Measurements from ENCODE around the gene HMOX1.

The HMOX1 gene

DNA sequence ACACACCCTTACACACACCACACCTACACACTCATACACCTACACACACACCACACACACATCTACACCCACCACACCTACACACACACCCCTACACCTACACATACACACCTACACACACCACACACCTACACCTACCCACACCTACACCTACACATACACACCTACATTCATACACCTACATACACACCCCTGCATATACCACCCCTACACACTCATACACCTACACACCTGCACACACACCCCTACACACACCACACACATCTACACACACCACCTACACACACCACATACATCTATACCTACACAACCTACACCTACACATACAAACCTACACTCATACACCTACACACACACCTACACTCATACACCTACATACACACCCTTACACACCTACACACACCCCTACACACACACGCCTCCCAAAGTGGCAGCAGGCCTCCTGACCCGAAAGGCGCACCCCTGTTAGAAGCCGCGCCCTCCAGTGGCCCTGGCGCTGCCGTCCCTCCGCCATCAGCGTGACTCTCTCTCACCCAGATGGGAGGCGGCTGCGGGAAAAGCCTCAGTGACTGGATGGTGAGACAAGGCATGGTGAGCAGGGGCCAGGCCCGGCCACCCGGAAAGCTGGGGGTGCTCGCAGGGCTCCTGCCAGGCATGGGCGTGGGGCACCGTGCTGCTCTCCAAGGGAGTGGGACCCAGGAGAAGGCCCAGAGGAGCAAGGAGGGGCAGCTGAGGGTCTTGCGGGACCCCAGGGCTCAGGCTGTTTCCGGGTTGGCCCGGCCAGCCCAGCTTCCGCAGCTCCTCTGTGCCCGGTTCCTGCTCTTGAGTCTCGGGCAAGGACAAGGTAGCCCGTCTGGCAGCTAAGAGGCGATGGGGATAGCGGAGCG lies 37.0 kb upstream of the HMOX1 start:
- WGBS: 96% methylated on average over 26 of the region's 26 CpGs
- Histone ChIP-seq H3K4me3 (ENCODE audit: low read length) (no peak overlapping the region), H3K36me3 (ENCODE audit: insufficient read depth, low read length) (peaks cover 2% of the 10 kb centered on the region; the same call in 1 of the 2 replicates), H3K9me3 (ENCODE audit: insufficient read depth, low read depth, low read length) (no peaks in the 10 kb centered on the region), H3K9ac (ENCODE audit: low read depth, low read length) (no peak overlapping the region), H3K27ac (ENCODE audit: low read depth, low read length) (no peak overlapping the region), H3K4me1 (ENCODE audit: insufficient read depth, low read length) (no peaks in the 10 kb centered on the region), H3K27me3 (ENCODE audit: insufficient read depth, low read length) (no peaks in the 10 kb centered on the region)

DNA sequence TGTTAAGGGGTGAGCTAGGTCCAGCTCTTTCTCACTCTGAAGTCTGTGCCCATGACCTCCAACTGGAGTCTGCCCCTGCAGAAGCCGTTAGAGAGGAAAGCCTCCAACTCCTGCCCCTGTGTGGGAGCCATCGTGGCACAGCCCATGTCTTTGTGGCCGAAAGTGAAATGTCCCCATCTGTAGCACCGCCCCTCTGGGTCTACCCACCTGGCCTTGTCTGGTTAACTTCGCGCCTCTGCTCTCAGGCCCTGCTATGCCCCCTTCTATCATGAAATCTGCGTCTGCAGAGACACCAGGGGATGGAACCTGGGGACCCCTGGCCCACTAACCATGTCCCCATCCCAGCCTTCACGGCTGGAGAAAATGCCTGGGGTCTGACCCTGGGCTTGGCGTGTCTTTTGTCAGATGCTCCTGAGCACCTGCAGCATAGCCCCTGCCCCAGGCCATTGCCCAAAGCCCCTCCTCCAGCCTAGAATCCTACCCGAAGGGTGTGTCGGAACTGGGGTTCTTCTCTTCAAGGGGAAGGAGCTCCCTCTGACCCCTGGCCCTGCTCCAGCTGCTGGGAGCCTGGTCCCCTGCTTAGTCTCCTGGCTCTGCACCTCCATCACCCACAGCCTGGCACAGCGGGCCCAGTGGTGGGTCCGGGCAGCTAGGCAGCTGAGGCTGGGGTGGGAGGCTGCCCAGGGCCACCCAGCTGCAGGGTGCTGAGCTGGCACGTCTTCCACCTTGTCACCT lies 35.8 kb upstream of the HMOX1 start:
- Histone ChIP-seq H3K4me1 (ENCODE audit: insufficient read depth, low read length) (no peaks in the 10 kb centered on the region), H3K9me3 (ENCODE audit: insufficient read depth, low read depth, low read length) (no peaks in the 10 kb centered on the region), H3K9ac (ENCODE audit: low read depth, low read length) (no peak overlapping the region), H3K4me3 (ENCODE audit: low read length) (no peak overlapping the region), H3K27me3 (ENCODE audit: insufficient read depth, low read length) (no peaks in the 10 kb centered on the region), H3K36me3 (ENCODE audit: insufficient read depth, low read length) (peaks cover 2% of the 10 kb centered on the region; the same call in 1 of the 2 replicates), H3K27ac (ENCODE audit: low read depth, low read length) (no peak overlapping the region)
- 95% methylated on average over 14 of the region's 14 CpGs for WGBS

DNA sequence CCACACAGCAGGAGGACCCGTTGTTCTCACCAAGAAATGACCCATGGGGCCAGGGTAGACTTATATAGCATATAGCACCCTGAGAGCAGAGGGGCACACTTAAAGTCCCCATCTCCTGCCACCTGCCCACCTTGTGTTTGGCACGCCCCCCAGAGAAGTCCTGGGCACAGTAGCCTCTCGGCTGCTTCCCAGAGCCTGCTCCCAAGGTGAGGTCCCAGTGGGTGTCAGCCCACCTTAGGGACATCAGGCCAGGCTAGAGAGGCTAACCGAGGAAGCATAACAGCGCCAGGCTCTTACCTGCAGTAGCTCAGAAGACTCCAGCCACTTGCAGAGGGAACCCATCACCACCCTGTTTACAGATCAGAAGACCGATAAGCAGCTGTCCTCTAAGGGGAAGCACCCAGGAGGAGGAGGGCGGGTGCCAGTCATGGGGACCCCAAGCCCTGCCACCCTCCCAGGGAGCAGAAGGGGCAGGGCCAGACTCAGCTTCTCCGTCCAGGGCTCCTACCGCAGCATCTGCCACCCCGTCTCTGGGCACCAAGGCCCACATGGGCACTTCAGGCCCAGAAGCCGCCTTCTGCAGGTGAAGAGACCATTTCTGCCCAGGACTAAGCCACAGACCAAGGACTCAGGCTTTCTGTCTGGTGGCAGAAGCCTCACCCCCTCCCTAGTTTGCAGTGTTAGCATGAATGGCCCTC lies 34.9 kb upstream of the HMOX1 start:
- Histone ChIP-seq H3K36me3 (ENCODE audit: insufficient read depth, low read length) (0 out of 2 replicates have a peak, but pooled peaks cover 2% of the 10 kb centered on the region), H3K4me1 (ENCODE audit: insufficient read depth, low read length) (no peaks in the 10 kb centered on the region), H3K27ac (ENCODE audit: low read depth, low read length) (no peak overlapping the region), H3K4me3 (ENCODE audit: low read length) (no peak overlapping the region), H3K27me3 (ENCODE audit: insufficient read depth, low read length) (no peaks in the 10 kb centered on the region), H3K9ac (ENCODE audit: low read depth, low read length) (no peak overlapping the region), H3K9me3 (ENCODE audit: insufficient read depth, low read depth, low read length) (no peaks in the 10 kb centered on the region)
- WGBS: 95% methylated on average over 11 of the region's 11 CpGs

DNA sequence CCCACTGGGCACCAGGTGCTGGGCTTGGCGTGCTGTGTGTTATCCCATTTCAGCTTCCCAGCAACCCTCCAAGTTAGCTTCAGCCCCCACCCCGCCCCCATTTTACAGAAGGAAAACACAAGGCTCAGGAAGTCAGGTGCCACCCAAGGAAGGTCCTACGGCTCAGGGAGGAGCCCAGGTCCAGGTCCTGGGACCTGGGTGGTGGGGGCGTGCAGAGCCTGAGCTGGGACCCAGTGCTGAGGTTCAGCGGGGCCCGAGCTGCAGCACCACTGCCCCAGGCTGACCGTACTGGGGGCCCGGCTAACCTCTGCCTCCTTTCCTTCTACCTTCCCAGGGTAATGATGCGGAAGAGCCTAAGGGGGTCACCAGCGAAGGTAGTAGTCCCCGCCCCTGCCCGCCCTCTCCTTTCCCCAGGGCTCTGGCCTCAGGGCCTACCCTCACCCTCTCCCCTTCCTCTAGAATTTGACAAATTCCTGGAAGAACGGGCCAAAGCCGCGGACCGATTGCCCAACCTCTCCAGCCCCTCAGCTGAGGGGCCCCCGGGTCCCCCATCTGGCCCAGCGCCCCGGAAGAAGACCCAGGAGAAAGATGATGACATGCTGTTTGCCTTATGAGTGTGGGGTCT lies 34.2 kb upstream of the HMOX1 start:
- H3K27me3 ChIP-seq (ENCODE audit: insufficient read depth, low read length): peaks cover 5% of the 10 kb centered on the region
- H3K4me3 ChIP-seq (ENCODE audit: low read length): no peak overlapping the region
- H3K4me1 ChIP-seq (ENCODE audit: insufficient read depth, low read length): no peaks in the 10 kb centered on the region
- H3K27ac ChIP-seq (ENCODE audit: low read depth, low read length): no peak overlapping the region
- H3K9ac ChIP-seq (ENCODE audit: low read depth, low read length): no peak overlapping the region
- WGBS: 85% methylated on average over 19 of the region's 19 CpGs
- H3K36me3 ChIP-seq (ENCODE audit: insufficient read depth, low read length): 0 out of 2 replicates have a peak, but pooled peaks cover 2% of the 10 kb centered on the region
- no peaks in the 10 kb centered on the region for H3K9me3 ChIP-seq (ENCODE audit: insufficient read depth, low read depth, low read length)

DNA sequence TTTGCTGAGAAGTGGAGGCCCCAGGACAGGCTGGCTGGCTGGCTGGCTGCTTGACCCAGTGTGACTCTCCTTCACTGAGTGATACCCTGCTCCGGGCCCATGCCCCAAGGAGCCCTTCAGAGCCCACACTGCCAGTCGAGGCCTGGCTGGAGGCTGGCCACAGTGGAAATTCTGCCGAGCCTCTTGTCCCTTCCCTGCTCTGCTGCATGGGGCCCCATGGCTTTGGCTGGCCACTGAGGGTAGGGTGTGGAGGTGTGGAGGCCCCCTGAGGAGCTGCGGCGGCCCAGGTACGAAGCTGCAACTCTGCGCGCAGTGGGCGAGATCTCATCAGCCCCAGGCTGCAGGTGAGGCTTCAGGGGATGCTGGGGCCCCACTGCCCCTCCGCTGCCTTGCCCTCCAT lies 33.4 kb upstream of the HMOX1 start:
- H3K27ac ChIP-seq (ENCODE audit: low read depth, low read length): no peak overlapping the region
- H3K36me3 ChIP-seq (ENCODE audit: insufficient read depth, low read length): 0 out of 2 replicates have a peak, but pooled peaks cover 2% of the 10 kb centered on the region
- H3K4me1 ChIP-seq (ENCODE audit: insufficient read depth, low read length): no peaks in the 10 kb centered on the region
- 96% methylated on average over 10 of the region's 10 CpGs for WGBS
- H3K4me3 ChIP-seq (ENCODE audit: low read length): no peak overlapping the region
- H3K9ac ChIP-seq (ENCODE audit: low read depth, low read length): no peak overlapping the region
- no peaks in the 10 kb centered on the region for H3K9me3 ChIP-seq (ENCODE audit: insufficient read depth, low read depth, low read length)
- peaks cover 6% of the 10 kb centered on the region for H3K27me3 ChIP-seq (ENCODE audit: insufficient read depth, low read length)

DNA sequence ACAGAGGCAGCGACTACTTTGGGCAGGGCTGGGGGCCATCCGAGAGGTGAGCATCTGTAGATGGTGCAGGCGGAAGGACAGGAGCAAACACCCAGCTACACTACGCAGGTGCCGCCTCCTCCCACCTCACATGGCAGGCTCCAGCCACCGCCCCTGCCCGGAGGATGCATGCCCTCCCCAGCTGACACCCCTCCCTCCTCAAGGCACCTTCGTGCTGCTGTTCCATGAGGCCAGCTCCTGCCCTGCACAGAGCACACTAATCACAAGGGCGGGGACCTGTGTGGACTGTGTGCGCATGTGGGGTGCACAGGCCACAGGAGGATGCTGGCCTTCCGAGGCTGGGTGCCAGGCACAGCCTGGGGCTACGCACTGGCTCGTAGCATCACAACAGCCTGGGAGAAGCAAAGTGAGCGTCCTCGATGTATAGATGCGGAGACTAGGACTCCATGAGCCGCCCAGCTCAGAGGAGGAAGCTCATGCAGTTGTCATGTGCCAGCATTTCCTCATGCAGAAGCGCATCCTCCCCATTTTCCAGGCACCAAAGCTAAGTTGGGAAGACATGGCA lies 32.8 kb upstream of the HMOX1 start:
- Histone ChIP-seq H3K27ac (ENCODE audit: low read depth, low read length) (no peak overlapping the region), H3K9ac (ENCODE audit: low read depth, low read length) (no peak overlapping the region)

DNA sequence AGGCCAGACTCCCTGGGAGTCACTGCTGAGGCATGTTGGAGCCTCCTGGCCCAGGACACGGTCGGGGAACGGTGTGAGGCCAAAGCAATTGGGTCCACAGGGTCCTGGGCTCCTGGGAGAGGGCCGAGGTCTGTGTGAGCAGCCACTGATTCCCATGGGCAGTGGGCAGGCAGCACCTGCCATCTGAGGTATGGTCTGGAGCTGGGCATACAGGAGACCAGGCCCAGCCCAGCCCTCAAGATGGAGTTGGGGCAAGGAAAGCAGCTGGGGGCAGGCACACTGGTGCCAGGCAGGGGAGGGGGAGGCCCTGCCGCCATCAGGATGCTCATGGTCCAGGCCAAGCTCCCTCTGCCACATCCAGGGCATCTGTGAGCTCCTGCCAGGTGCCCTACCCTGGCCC lies 32.2 kb upstream of the HMOX1 start:
- Histone ChIP-seq H3K27me3 (ENCODE audit: insufficient read depth, low read length) (peaks cover 6% of the 10 kb centered on the region), H3K4me1 (ENCODE audit: insufficient read depth, low read length) (no peaks in the 10 kb centered on the region), H3K4me3 (ENCODE audit: low read length) (no peak overlapping the region), H3K9me3 (ENCODE audit: insufficient read depth, low read depth, low read length) (no peaks in the 10 kb centered on the region), H3K36me3 (ENCODE audit: insufficient read depth, low read length) (0 out of 2 replicates have a peak, but pooled peaks cover under 1% of the 10 kb centered on the region), H3K9ac (ENCODE audit: low read depth, low read length) (no peak overlapping the region), H3K27ac (ENCODE audit: low read depth, low read length) (no peak overlapping the region)
- 90% methylated on average over 5 of the region's 5 CpGs for WGBS

More for the DNA sequence above, 32.8 kb upstream of the HMOX1 start:
- H3K4me1 ChIP-seq (ENCODE audit: insufficient read depth, low read length): no peaks in the 10 kb centered on the region
- no peak overlapping the region for H3K4me3 ChIP-seq (ENCODE audit: low read length)
- H3K36me3 ChIP-seq (ENCODE audit: insufficient read depth, low read length): 0 out of 2 replicates have a peak, but pooled peaks cover 2% of the 10 kb centered on the region
- 95% methylated on average over 18 of the region's 18 CpGs for WGBS
- peaks cover 6% of the 10 kb centered on the region for H3K27me3 ChIP-seq (ENCODE audit: insufficient read depth, low read length)
- no peaks in the 10 kb centered on the region for H3K9me3 ChIP-seq (ENCODE audit: insufficient read depth, low read depth, low read length)

DNA sequence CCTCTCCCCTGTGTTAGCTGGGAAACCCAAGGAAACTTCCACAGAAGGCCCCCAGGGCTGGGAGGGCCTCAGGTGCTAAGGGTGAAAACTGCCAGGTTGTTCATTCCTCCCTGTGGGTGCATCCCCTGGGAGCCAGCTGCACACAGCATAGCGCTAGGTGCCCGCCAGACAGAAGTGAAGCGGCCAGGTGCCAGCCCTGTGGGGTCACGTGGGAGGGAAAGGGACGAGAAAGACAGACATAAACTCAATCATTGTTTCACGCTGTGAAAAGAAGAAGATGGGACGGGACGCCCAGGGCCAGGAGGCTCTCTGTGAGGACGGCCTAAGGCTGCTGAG lies 31.6 kb upstream of the HMOX1 start:
- Histone ChIP-seq H3K36me3 (ENCODE audit: insufficient read depth, low read length) (no peaks in the 10 kb centered on the region), H3K9me3 (ENCODE audit: insufficient read depth, low read depth, low read length) (no peaks in the 10 kb centered on the region), H3K27ac (ENCODE audit: low read depth, low read length) (no peak overlapping the region), H3K4me3 (ENCODE audit: low read length) (no peak overlapping the region), H3K4me1 (ENCODE audit: insufficient read depth, low read length) (no peaks in the 10 kb centered on the region), H3K9ac (ENCODE audit: low read depth, low read length) (no peak overlapping the region), H3K27me3 (ENCODE audit: insufficient read depth, low read length) (peaks cover 6% of the 10 kb centered on the region)
- whole genome bisulfite sequencing: 85% methylated on average over 9 of the region's 9 CpGs

DNA sequence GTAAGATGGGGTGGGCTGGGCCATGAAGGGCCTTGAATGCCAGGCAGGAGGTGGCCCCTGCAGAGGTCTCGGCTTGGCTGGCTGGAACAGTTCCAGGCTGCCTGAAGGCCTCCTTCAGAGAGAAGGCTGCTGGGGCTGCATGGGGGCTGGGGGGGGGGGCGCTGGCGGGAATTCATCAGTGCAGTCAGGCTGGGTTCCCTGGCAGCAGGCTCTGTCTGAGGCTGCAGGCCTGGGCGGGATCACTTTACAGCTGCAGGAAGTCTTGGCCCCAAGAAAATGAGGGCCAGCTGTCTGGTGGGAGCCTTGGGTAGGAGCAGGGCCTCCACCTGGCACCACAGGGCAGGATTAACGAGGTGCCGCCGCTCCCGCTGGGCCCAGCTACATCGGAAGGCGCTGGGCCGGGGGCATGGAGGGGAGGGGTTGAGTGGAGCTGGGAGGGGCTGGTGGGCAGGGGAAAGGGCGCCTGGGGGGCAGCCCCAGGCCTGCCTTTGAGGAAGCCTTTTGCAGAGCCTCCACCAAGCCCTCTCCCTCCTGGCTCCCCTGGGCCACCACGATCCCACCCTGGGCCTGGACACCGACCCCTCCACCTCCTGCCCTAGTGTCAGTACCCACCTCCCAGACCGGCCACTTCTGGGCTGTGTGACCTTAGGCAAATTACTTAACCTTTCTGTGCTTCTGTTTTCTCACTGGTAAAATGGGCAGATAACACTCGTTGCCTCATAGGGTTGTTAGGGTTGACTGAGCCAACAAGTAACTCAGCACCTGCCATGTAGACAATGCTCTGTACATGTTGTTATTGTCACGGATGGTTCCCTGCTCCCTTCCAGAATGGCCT lies 31.0 kb upstream of the HMOX1 start:
- no peaks in the 10 kb centered on the region for H3K9me3 ChIP-seq (ENCODE audit: insufficient read depth, low read depth, low read length)
- no peak overlapping the region for H3K4me3 ChIP-seq (ENCODE audit: low read length)
- H3K4me1 ChIP-seq (ENCODE audit: insufficient read depth, low read length): no peaks in the 10 kb centered on the region
- no peak overlapping the region for H3K27ac ChIP-seq (ENCODE audit: low read depth, low read length)
- WGBS: 78% methylated on average over 17 of the region's 17 CpGs
- H3K9ac ChIP-seq (ENCODE audit: low read depth, low read length): no peak overlapping the region
- peaks cover 6% of the 10 kb centered on the region for H3K27me3 ChIP-seq (ENCODE audit: insufficient read depth, low read length)
- no peaks in the 10 kb centered on the region for H3K36me3 ChIP-seq (ENCODE audit: insufficient read depth, low read length)
